Measurements from ENCODE around the gene TLN1. TPM values are rescaled to one million over a fixed set of nuclear protein-coding genes. Genes with fewer than 3 reads are reported as not detected.

The TLN1 gene
- 100 to 1,000 TPM in 2 of 6 donors, 10 to 100 TPM in 4; 72.0 to 141 (median 86.6) TPM for total RNA-seq
- polyA plus RNA-seq: 10 to 100 TPM; 64.5 to 72.7 TPM

GRCh38 chr9:35732185-35732799 lies at the start of gene TLN1, which contains the start of gene CREB3:
TLN1 (minus strand) TSS chr9:35732195; CDS start chr9:35725694, 6,501 bp downstream.
CREB3 (plus strand) TSS chr9:35732666; CDS start chr9:35732773, 107 bp downstream.
- H3K4me3 ChIP-seq: peak within 1 kb of the TSS; percentile 72 to 87 (median 83)
- DNase-seq (peak; percentile 94 to 98 (median 98)), ATAC-seq (peak; percentile 88 to 93 (median 88)), FAIRE-seq (peak; percentile 82)
- no peaks in the 10 kb centered on the region for H3K9me3 ChIP-seq
- TF ChIP-seq CTCF (IDR thresholded peaks at IDR 0.05): no peak
- WGBS, 2 donors: 0% methylated on average over 47 to 49 of the region's 49 CpGs
- intact Hi-C loops (cut with DNase I): no loop called here
- H3K4me1 ChIP-seq: peaks cover 25 to 42% (median 26%) of the 10 kb centered on the region in 3 donors
- peak within 1 kb of the TSS; percentile 81 to 92 (median 91) for H3K27ac ChIP-seq
- H3K27me3 ChIP-seq: no peaks in the 10 kb centered on the region
- H3K36me3 ChIP-seq: peaks cover 3 to 25% (median 13%) of the 10 kb centered on the region in 3 donors

DNA sequence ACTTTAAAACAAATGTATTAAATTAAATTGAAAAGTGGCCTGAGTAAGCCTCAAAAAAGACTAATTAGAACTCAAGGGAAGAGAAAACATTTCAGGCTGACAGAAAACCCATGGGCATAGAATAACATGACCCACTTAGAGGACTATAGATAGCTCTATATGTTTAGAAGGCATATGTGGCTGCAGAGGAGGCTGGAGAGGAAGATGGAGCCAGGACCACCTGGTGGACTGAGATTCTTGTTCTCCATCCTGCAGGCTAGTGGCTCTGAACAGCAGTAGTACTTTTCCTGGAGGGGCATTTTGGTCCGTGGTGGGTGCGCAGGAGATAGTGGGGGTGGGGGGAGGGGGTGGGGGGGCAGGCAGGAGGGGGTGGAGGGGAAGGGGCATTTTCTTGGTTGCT lies 49.1 kb upstream of the TLN1 start:
- no peak for FAIRE-seq
- Histone ChIP-seq H3K9me3 (no peaks in the 10 kb centered on the region), H3K36me3 (no peaks in the 10 kb centered on the region), H3K27me3 (no peaks in the 10 kb centered on the region), H3K4me3 (no peak overlapping the region), H3K27ac (no peak overlapping the region), H3K4me1 (no peaks in the 10 kb centered on the region)
- WGBS, 2 donors: 66 to 75% methylated on average over 2 of the region's 2 CpGs
- intact Hi-C loops (cut with DNase I): no loop called here
- no peak for DNase-seq
- TF ChIP-seq CTCF (IDR thresholded peaks at IDR 0.05): no peak
- no peak for ATAC-seq

DNA sequence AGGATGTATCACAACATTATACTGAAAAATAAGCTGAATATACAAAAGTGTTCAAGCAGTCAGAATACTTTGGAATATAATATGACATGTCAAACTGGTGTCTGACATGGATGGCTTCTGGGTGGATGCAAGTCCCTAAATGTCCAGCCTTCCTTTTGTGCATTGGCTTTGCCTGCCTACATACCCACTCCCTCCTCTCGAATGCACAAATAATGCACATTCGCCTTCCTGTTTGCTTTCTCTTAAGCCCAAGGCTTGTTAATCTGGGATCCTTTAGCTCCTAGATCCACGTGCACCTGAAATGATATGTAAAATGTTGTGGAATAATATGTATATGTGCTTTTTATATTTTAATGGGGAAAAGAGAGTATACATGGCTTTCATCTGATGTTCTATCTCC lies 46.5 kb upstream of the TLN1 start:
- Histone ChIP-seq H3K27ac (no peak overlapping the region), H3K4me1 (no peaks in the 10 kb centered on the region), H3K9me3 (no peaks in the 10 kb centered on the region), H3K27me3 (no peaks in the 10 kb centered on the region), H3K36me3 (no peaks in the 10 kb centered on the region), H3K4me3 (no peak overlapping the region)
- no peak for TF ChIP-seq CTCF (IDR thresholded peaks at IDR 0.05)
- intact Hi-C loops (cut with DNase I): no loop called here
- DNase-seq (no peak), FAIRE-seq (no peak), ATAC-seq (no peak)
- WGBS, 2 donors: 90 to 93% methylated on average over 3 of the region's 3 CpGs

- Histone ChIP-seq H3K36me3 (no peaks in the 10 kb centered on the region), H3K4me1 (peaks cover 6 to 16% (median 13%) of the 10 kb centered on the region in 3 donors), H3K9me3 (no peaks in the 10 kb centered on the region), H3K27ac (no peak overlapping the region), H3K4me3 (no peak overlapping the region), H3K27me3 (no peaks in the 10 kb centered on the region)
- intact Hi-C loops (cut with DNase I): no loop called here
- no peak for DNase-seq
- no peak for TF ChIP-seq CTCF (IDR thresholded peaks at IDR 0.05)
- WGBS, 2 donors: 78 to 91% methylated on average over 4 of the region's 4 CpGs
- no peak for FAIRE-seq
- no peak for ATAC-seq
Measured at GRCh38 chr9:35776018-35776417, 44.0 kb upstream of the TLN1 start.
